NT2/D1 (cell line): Measurements from ENCODE around the gene CD7.

Source experiments
- DNase-seq: peaks from one replicate; pipeline ENCODE4 v3.0.0-alpha.2; 2011; ENCODE audit warnings: low read depth, low spot score
- H3K27me3 ChIP-seq: 2 replicates; pipeline ENCODE4 v1.6.0; 2011; ENCODE audit warnings: mild to moderate bottlenecking; ENCODE audit not compliant: insufficient read length, insufficient read depth
- H3K36me3 ChIP-seq: 2 replicates; pipeline ENCODE4 v1.6.1; 2011; ENCODE audit warnings: mild to moderate bottlenecking, low read length, mixed read lengths; ENCODE audit not compliant: insufficient read depth, insufficient read length
- H3K4me1 ChIP-seq: 2 replicates; pipeline ENCODE4 v1.5.1; 2011; ENCODE audit not compliant: insufficient read depth, insufficient read length
- H3K4me3 ChIP-seq: 2 replicates; pipeline ENCODE4 v1.5.1; 2011; ENCODE audit warnings: low read depth; ENCODE audit not compliant: insufficient read length
- H3K9ac ChIP-seq: 2 replicates; pipeline ENCODE4 v1.6.0; 2011; ENCODE audit warnings: low read depth; ENCODE audit not compliant: insufficient read length
- H3K9me3 ChIP-seq: 2 replicates; pipeline ENCODE4 v1.5.1; 2011; ENCODE audit warnings: mild to moderate bottlenecking, low read length; ENCODE audit not compliant: insufficient read depth
- SUZ12 ChIP-seq: IDR thresholded peaks from 2 replicates; pipeline ENCODE4 v1.6.1; 2011; ENCODE audit not compliant: insufficient read length, insufficient read depth; ENCODE audit errors: extremely low read depth
- YY1 ChIP-seq: IDR thresholded peaks from 2 replicates; pipeline ENCODE4 v1.6.1; 2011; ENCODE audit not compliant: insufficient read length, insufficient read depth
- ZNF274 ChIP-seq: IDR thresholded peaks from 2 replicates; pipeline ENCODE4 v1.6.1; 2011; ENCODE audit warnings: mild to moderate bottlenecking, low read depth, low read length

The CD7 gene

GRCh38 chr17:82313195-82314011, 4.0 kb downstream of the CD7 start:
- H3K36me3 ChIP-seq, result no peaks in the 10 kb centered on the region
- DNase-seq, result no peak
- no peak overlapping the region for H3K9ac ChIP-seq
- H3K9me3 ChIP-seq, result no peaks in the 10 kb centered on the region
- TF ChIP-seq ZNF274 (no peak), YY1 (no peak), SUZ12 (no peak)
- no peak overlapping the region for H3K4me3 ChIP-seq
- peaks cover 30% of the 10 kb centered on the region for H3K4me1 ChIP-seq
- H3K27me3 ChIP-seq, result peaks cover 2% of the 10 kb centered on the region

GRCh38 chr17:82311971-82312370, 5.4 kb downstream of the CD7 start:
- no peak overlapping the region for H3K4me3 ChIP-seq
- TF ChIP-seq SUZ12 (no peak), YY1 (no peak), ZNF274 (no peak)
- H3K4me1 ChIP-seq, result peaks cover 20% of the 10 kb centered on the region

DNA sequence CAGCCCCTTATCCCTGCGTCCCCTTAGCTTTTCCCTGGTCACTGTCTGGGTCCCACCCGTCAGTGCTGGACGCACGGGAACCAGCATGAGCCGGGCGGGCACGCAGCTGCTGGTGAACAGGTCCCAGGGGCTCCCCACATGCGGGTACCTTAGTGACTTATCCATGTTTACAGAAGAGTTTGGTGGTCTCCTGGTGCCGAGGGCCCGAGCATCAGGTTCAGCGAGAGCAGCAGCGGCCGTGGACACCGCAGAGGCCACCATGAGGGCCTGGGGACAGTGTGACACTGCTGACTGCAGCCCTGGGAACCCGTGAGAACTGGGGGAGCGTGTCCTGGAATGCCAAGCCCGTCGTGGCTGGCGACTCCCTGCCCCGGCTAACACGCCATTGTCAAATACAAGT, 6.5 kb downstream of the CD7 start:
- no peak for DNase-seq
- Histone ChIP-seq H3K4me3 (no peak overlapping the region), H3K27me3 (peaks cover 2% of the 10 kb centered on the region), H3K4me1 (peaks cover 14% of the 10 kb centered on the region), H3K9ac (no peak overlapping the region), H3K9me3 (no peaks in the 10 kb centered on the region), H3K36me3 (no peaks in the 10 kb centered on the region)
- no peak for TF ChIP-seq ZNF274

More at GRCh38 chr17:82311971-82312370, 5.4 kb downstream of the CD7 start:
- H3K9me3 ChIP-seq, result no peaks in the 10 kb centered on the region
- no peaks in the 10 kb centered on the region for H3K36me3 ChIP-seq
- H3K9ac ChIP-seq, result no peak overlapping the region
- H3K27me3 ChIP-seq, result peaks cover 2% of the 10 kb centered on the region
- DNase-seq, result no peak

DNA sequence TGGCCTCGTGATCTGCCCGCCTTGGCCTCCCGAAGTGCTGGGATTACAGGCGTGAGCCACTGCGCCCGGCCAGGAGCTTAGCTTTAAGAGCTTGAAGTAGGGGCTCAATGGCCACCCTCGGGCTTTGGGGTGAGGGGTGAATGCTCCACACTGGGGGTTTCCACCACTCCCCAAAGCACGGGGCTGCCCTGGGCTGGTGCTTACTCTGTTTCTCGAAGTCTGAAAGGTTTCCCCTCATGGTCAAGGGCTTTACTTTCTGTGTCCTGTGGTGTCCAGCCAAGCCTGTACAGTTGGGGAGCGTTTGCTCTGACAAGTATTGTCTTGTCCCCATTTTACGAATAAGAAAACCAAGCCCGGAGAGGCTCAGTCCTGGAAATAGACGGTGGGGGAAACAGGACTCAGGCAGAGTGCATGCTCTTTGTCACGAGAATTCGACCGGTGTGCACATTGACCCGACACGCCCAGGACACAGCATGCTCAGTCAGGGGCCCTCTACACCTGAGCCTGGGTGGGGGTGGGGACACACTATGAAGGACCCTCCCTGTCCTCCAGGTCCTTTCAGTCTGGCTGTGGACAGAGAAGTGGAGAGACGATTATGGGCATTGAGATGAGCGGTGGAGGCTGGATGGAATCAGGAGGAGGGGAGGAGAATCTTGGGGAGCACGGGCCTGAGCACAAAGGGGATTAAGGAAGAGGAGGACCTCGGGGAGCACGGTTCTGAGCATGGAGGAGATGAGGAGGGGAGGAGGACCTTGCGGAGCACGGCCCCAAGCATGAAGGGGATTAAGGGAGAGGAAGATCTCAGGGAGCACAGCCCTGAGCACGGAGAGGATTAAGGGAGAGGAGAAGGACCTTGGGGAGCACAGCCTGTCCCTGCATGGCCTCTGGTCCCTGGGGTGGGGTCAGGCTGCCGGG, 7.5 kb downstream of the CD7 start:
- Histone ChIP-seq H3K4me3 (no peak overlapping the region), H3K9me3 (no peaks in the 10 kb centered on the region), H3K27me3 (peaks cover 2% of the 10 kb centered on the region), H3K9ac (no peak overlapping the region), H3K36me3 (no peaks in the 10 kb centered on the region), H3K4me1 (peaks cover 14% of the 10 kb centered on the region)
- TF ChIP-seq ZNF274 (no peak), YY1 (no peak), SUZ12 (no peak)
- DNase-seq, result no peak

- no peak for DNase-seq
- H3K9ac ChIP-seq, result no peak overlapping the region
- no peak overlapping the region for H3K4me3 ChIP-seq
- H3K36me3 ChIP-seq, result no peaks in the 10 kb centered on the region
- H3K27me3 ChIP-seq, result peaks cover 2% of the 10 kb centered on the region
- peaks cover 29% of the 10 kb centered on the region for H3K4me1 ChIP-seq
- no peaks in the 10 kb centered on the region for H3K9me3 ChIP-seq
- no peak for TF ChIP-seq ZNF274
- no peak for TF ChIP-seq YY1
- no peak for TF ChIP-seq SUZ12
Measured at GRCh38 chr17:82305727-82306300, 11.6 kb downstream of the CD7 start.

GRCh38 chr17:82304826-82305726, 12.3 kb downstream of the CD7 start:
- Histone ChIP-seq H3K4me1 (peaks cover 29% of the 10 kb centered on the region), H3K9ac (no peak overlapping the region)
- no peak for DNase-seq

More at GRCh38 chr17:82304826-82305726, 12.3 kb downstream of the CD7 start:
- TF ChIP-seq YY1 (no peak), SUZ12 (no peak), ZNF274 (no peak)
- Histone ChIP-seq H3K27me3 (peaks cover 2% of the 10 kb centered on the region), H3K9me3 (no peaks in the 10 kb centered on the region), H3K4me3 (no peak overlapping the region), H3K36me3 (no peaks in the 10 kb centered on the region)
